HL-60 (cell line): ENCODE data around the gene PPP2R3C.

Experiments used
- CTCF ChIP-seq: IDR thresholded peaks from one replicate; pipeline ENCODE4 v1.5.1; 2011; ENCODE audit warnings: low read length, control low read depth, inconsistent platforms; ENCODE audit not compliant: insufficient read depth
- GABPA ChIP-seq: IDR thresholded peaks from 2 replicates; pipeline ENCODE4 v1.6.1; 2012; ENCODE audit warnings: low read depth
- POLR2AphosphoS5 ChIP-seq: IDR thresholded peaks from 2 replicates; pipeline ENCODE4 v1.6.1; 2012; ENCODE audit warnings: low read depth
- SPI1 ChIP-seq: IDR thresholded peaks from 2 replicates; pipeline ENCODE4 v1.6.1; 2012; ENCODE audit warnings: low read depth, mild to moderate bottlenecking, borderline replicate concordance

GRCh38 chr14:35164849-35165248 lies 43.1 kb upstream of the PPP2R3C start:
- TF ChIP-seq CTCF (no peak), POLR2AphosphoS5 (no peak), SPI1 (no peak), GABPA (no peak)
